HL-60 (cell line): ENCODE results near the gene GAP43.

ENCODE experiments used
- DNase-seq, 2 experiments: peaks; one replicate each; pipeline ENCODE4 v3.0.0-alpha.2; 2010 to 2020; ENCODE audit warnings: low read depth in 1 of 2, low spot score in 1 of 2
- H3K27ac ChIP-seq: fragments of 250-450 bp; sonication (Bioruptor Pico); replicated peaks from 2 replicates; pipeline ENCODE4 v1.5.1; 2020; ENCODE audit warnings: mild to moderate bottlenecking, moderate library complexity
- H3K27me3 ChIP-seq: fragments of 250-450 bp; sonication (Bioruptor Pico); 2 replicates; pipeline ENCODE4 v1.5.1; 2021; ENCODE audit warnings: mild to moderate bottlenecking, moderate library complexity; ENCODE audit not compliant: insufficient read depth, poor library complexity, severe bottlenecking
- H3K4me3 ChIP-seq: replicated peaks from 2 replicates; pipeline ENCODE4 v1.5.1; 2011; ENCODE audit warnings: mild to moderate bottlenecking, control low read depth, low read length; ENCODE audit not compliant: insufficient read depth
- GABPA ChIP-seq: IDR thresholded peaks from 2 replicates; pipeline ENCODE4 v1.6.1; 2012; ENCODE audit warnings: low read depth
- POLR2AphosphoS5 ChIP-seq: IDR thresholded peaks from 2 replicates; pipeline ENCODE4 v1.6.1; 2012; ENCODE audit warnings: low read depth
- SPI1 ChIP-seq: IDR thresholded peaks from 2 replicates; pipeline ENCODE4 v1.6.1; 2012; ENCODE audit warnings: low read depth, mild to moderate bottlenecking, borderline replicate concordance
- TF ChIP-seq, protein P1 (sequence below): IDR thresholded peaks from 2 replicates; pipeline ENCODE4 v1.6.1; 2012; ENCODE audit warnings: low read depth; ENCODE audit not compliant: insufficient replicate concordance
- TF ChIP-seq, protein P2 (sequence below): IDR thresholded peaks from one replicate; pipeline ENCODE4 v1.5.1; 2011; ENCODE audit warnings: low read length, control low read depth, inconsistent platforms; ENCODE audit not compliant: insufficient read depth

GAP43 gene

DNA sequence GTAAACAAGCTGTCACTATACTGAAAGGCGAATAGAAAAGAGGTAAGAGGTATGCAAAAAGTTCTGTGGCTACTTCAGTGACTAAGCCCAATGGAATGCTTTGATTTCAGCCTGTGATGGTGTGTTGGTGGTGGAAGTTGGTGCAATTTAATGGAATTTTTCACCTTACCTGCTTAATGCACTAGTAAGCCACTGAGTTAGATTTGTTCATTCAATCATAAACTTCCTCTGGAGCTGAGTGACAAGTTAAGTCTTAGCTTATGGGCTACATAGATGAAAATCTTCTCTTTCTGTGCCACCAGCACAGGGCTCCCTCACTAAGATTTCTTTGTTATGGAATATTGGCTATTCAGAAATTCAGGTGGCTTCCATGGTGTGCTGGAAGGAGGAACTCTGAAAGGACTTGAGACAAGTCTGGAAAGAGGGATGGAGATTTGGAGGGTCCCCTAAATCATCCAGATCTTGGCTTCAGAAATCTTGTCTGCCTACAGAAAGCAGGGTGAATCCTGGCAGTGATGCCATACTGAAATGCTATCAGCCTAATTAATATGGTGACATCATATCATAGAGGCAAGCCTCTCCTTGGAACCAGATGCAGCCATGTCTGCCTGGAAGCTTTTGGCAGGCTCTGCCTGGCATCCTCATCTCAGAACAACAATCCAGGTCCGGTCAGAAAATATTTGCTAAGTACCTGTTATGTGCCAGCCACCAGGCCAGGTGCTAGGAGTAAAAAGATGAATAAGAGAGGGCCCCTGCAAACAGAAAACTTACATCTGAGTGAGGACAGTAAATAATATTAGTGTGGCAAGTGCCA, 8.1 kb upstream of the GAP43 start:
- H3K4me3 ChIP-seq, result no peak overlapping the region
- no peak for DNase-seq
- TF ChIP-seq, protein P1, sequence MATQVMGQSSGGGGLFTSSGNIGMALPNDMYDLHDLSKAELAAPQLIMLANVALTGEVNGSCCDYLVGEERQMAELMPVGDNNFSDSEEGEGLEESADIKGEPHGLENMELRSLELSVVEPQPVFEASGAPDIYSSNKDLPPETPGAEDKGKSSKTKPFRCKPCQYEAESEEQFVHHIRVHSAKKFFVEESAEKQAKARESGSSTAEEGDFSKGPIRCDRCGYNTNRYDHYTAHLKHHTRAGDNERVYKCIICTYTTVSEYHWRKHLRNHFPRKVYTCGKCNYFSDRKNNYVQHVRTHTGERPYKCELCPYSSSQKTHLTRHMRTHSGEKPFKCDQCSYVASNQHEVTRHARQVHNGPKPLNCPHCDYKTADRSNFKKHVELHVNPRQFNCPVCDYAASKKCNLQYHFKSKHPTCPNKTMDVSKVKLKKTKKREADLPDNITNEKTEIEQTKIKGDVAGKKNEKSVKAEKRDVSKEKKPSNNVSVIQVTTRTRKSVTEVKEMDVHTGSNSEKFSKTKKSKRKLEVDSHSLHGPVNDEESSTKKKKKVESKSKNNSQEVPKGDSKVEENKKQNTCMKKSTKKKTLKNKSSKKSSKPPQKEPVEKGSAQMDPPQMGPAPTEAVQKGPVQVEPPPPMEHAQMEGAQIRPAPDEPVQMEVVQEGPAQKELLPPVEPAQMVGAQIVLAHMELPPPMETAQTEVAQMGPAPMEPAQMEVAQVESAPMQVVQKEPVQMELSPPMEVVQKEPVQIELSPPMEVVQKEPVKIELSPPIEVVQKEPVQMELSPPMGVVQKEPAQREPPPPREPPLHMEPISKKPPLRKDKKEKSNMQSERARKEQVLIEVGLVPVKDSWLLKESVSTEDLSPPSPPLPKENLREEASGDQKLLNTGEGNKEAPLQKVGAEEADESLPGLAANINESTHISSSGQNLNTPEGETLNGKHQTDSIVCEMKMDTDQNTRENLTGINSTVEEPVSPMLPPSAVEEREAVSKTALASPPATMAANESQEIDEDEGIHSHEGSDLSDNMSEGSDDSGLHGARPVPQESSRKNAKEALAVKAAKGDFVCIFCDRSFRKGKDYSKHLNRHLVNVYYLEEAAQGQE, result no peak
- TF ChIP-seq, protein P2, sequence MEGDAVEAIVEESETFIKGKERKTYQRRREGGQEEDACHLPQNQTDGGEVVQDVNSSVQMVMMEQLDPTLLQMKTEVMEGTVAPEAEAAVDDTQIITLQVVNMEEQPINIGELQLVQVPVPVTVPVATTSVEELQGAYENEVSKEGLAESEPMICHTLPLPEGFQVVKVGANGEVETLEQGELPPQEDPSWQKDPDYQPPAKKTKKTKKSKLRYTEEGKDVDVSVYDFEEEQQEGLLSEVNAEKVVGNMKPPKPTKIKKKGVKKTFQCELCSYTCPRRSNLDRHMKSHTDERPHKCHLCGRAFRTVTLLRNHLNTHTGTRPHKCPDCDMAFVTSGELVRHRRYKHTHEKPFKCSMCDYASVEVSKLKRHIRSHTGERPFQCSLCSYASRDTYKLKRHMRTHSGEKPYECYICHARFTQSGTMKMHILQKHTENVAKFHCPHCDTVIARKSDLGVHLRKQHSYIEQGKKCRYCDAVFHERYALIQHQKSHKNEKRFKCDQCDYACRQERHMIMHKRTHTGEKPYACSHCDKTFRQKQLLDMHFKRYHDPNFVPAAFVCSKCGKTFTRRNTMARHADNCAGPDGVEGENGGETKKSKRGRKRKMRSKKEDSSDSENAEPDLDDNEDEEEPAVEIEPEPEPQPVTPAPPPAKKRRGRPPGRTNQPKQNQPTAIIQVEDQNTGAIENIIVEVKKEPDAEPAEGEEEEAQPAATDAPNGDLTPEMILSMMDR, result no peak
- TF ChIP-seq SPI1 (no peak), POLR2AphosphoS5 (no peak), GABPA (no peak)
- no peak overlapping the region for H3K27ac ChIP-seq
- H3K27me3 ChIP-seq, result no peaks in the 10 kb centered on the region

DNA sequence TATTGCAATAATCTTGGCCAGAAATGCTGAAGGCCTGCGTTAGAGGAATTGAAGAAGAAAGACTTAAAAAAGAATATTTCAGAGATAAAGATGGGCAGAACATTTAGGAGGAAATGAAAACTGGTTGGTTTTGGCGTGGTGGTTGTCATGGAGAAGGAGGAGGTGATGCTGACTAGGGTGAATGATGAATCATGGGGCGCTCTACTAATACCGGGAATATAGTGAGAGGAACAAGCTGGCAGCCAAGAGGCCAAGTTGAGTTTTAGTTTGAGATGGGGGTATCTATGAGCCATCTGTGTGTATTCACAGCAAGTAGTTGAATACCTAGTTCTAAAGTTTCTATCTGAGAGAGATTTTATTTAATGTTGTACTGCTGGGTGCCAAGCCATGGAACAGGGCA, 6.8 kb upstream of the GAP43 start:
- Histone ChIP-seq H3K4me3 (no peak overlapping the region), H3K27me3 (no peaks in the 10 kb centered on the region), H3K27ac (no peak overlapping the region)
- DNase-seq, result no peak
- TF ChIP-seq POLR2AphosphoS5 (no peak), GABPA (no peak), SPI1 (no peak)
- TF ChIP-seq, protein P1, result no peak
- TF ChIP-seq, protein P2, result no peak

DNA sequence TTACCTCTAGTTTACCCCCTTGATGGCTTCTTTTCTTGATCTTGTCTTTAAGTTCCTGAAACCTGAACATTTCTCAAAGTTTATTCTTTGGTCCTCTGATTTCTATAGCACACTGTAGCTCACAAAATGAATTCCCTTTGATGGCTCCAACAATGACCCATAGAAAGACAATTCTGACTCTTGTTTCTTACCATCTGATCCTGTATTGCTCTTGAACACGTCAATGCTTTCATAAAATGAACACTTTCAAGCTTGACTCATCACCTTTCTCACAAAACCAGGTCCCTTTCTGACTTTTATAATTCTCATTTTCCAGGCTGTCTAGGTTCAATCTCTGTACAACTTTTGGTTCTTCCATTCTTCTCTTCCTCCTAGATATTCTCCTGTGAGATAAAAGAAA, 5.7 kb upstream of the GAP43 start:
- TF ChIP-seq, protein P2, result no peak
- TF ChIP-seq SPI1, result no peak
- TF ChIP-seq, protein P1, result no peak
- DNase-seq, result no peak
- H3K4me3 ChIP-seq, result no peak overlapping the region
- H3K27ac ChIP-seq, result no peak overlapping the region
- H3K27me3 ChIP-seq, result peaks cover 3% of the 10 kb centered on the region
